ENCODE measurements around the gene ABCA3. TPM values are rescaled to one million over a fixed set of nuclear protein-coding genes. Genes with fewer than 3 reads are reported as not detected.
"Not testable (repeated sequence)": the region's sequence is repeated elsewhere in the genome, so short reads cannot be mapped to it uniquely, and the experiment has no call there.

The ABCA3 gene
- polyA plus RNA-seq (2013, experiment 1 of 2) = 6.5 TPM
- polyA plus RNA-seq (2013, experiment 2 of 2) = 3.7 TPM

GRCh38 chr16:2340564-2341455, at the start of gene ABCA3:
TSS of gene ABCA3 (minus strand) at chr16:2340728. CDS start at chr16:2326466, 14,262 bp downstream.
- H3K9me3 ChIP-seq (ENCODE audit: control insufficient read depth, low read length) = no peaks in the 10 kb centered on the region
- H3K4me3 ChIP-seq (ENCODE audit: extremely low read depth, insufficient read depth, low read length, poor library complexity, severe bottlenecking) = peak within 1 kb of the TSS; percentile 47
- H3K4me1 ChIP-seq (ENCODE audit: control insufficient read depth, insufficient read depth, low read length, poor library complexity, severe bottlenecking) = peaks cover 3% of the 10 kb centered on the region
- WGBS, 2 experiments (ENCODE audit: insufficient coverage in 2 of 2) = 23 to 26% methylated on average over 80 to 99 of the region's 110 CpGs
- no peaks in the 10 kb centered on the region for H3K36me3 ChIP-seq (ENCODE audit: control insufficient read depth, insufficient read depth, low read length)
- H3K27ac ChIP-seq (ENCODE audit: low read depth, low read length, severe bottlenecking) = no peak within 1 kb of the TSS

- no peak overlapping the region for H3K27ac ChIP-seq (ENCODE audit: low read depth, low read length, severe bottlenecking)
- no peak overlapping the region for H3K4me3 ChIP-seq (ENCODE audit: extremely low read depth, insufficient read depth, low read length, poor library complexity, severe bottlenecking)
- H3K9me3 ChIP-seq (ENCODE audit: control insufficient read depth, low read length) = peaks cover 4% of the 10 kb centered on the region
- H3K4me1 ChIP-seq (ENCODE audit: control insufficient read depth, insufficient read depth, low read length, poor library complexity, severe bottlenecking) = no peaks in the 10 kb centered on the region
- WGBS, 2 experiments (ENCODE audit: insufficient coverage in 2 of 2) = 40 to 47% methylated on average over 1 to 2 of the region's 2 CpGs
- H3K36me3 ChIP-seq (ENCODE audit: control insufficient read depth, insufficient read depth, low read length) = no peaks in the 10 kb centered on the region
Measured at GRCh38 chr16:2388875-2389433, 48.4 kb upstream of the ABCA3 start.

- WGBS, 2 experiments (ENCODE audit: insufficient coverage in 2 of 2) = 82 to 96% methylated on average over 2 of the region's 3 CpGs
- Histone ChIP-seq H3K36me3 (ENCODE audit: control insufficient read depth, insufficient read depth, low read length) (no peaks in the 10 kb centered on the region), H3K4me3 (ENCODE audit: extremely low read depth, insufficient read depth, low read length, poor library complexity, severe bottlenecking) (no peak overlapping the region), H3K4me1 (ENCODE audit: control insufficient read depth, insufficient read depth, low read length, poor library complexity, severe bottlenecking) (no peaks in the 10 kb centered on the region), H3K9me3 (ENCODE audit: control insufficient read depth, low read length) (peaks cover 4% of the 10 kb centered on the region), H3K27ac (ENCODE audit: low read depth, low read length, severe bottlenecking) (no peak overlapping the region)
Measured at GRCh38 chr16:2388139-2388874, 47.8 kb upstream of the ABCA3 start.

- WGBS, 2 experiments (ENCODE audit: insufficient coverage in 2 of 2) = 17 to 30% methylated on average over 3 of the region's 3 CpGs
Measured at GRCh38 chr16:2386990-2387389, 46.5 kb upstream of the ABCA3 start.

GRCh38 chr16:2385982-2386381, 45.5 kb upstream of the ABCA3 start:
- not testable (repeated sequence) for H3K9me3 ChIP-seq (ENCODE audit: control insufficient read depth, low read length); H3K36me3 ChIP-seq (ENCODE audit: control insufficient read depth, insufficient read depth, low read length); H3K27ac ChIP-seq (ENCODE audit: low read depth, low read length, severe bottlenecking); H3K4me3 ChIP-seq (ENCODE audit: extremely low read depth, insufficient read depth, low read length, poor library complexity, severe bottlenecking); H3K4me1 ChIP-seq (ENCODE audit: control insufficient read depth, insufficient read depth, low read length, poor library complexity, severe bottlenecking)
- WGBS, 2 experiments (ENCODE audit: insufficient coverage in 2 of 2) = 88 to 91% methylated on average over 15 of the region's 19 CpGs

More at GRCh38 chr16:2386990-2387389, 46.5 kb upstream of the ABCA3 start:
- no peak overlapping the region for H3K27ac ChIP-seq (ENCODE audit: low read depth, low read length, severe bottlenecking)
- no peaks in the 10 kb centered on the region for H3K36me3 ChIP-seq (ENCODE audit: control insufficient read depth, insufficient read depth, low read length)
- H3K9me3 ChIP-seq (ENCODE audit: control insufficient read depth, low read length) = peaks cover 4% of the 10 kb centered on the region
- H3K4me3 ChIP-seq (ENCODE audit: extremely low read depth, insufficient read depth, low read length, poor library complexity, severe bottlenecking) = no peak overlapping the region
- H3K4me1 ChIP-seq (ENCODE audit: control insufficient read depth, insufficient read depth, low read length, poor library complexity, severe bottlenecking) = no peaks in the 10 kb centered on the region

- H3K4me3 ChIP-seq (ENCODE audit: extremely low read depth, insufficient read depth, low read length, poor library complexity, severe bottlenecking) = no peak overlapping the region
- WGBS, 2 experiments (ENCODE audit: insufficient coverage in 2 of 2) = 64 to 100% methylated on average over 1 to 3 of the region's 3 CpGs
Measured at GRCh38 chr16:2385190-2385836, 44.8 kb upstream of the ABCA3 start.

GRCh38 chr16:2384426-2384825, 43.9 kb upstream of the ABCA3 start:
- H3K4me3 ChIP-seq (ENCODE audit: extremely low read depth, insufficient read depth, low read length, poor library complexity, severe bottlenecking) = no peak overlapping the region
- H3K27ac ChIP-seq (ENCODE audit: low read depth, low read length, severe bottlenecking) = no peak overlapping the region
- H3K4me1 ChIP-seq (ENCODE audit: control insufficient read depth, insufficient read depth, low read length, poor library complexity, severe bottlenecking) = no peaks in the 10 kb centered on the region
- H3K9me3 ChIP-seq (ENCODE audit: control insufficient read depth, low read length) = peaks cover 4% of the 10 kb centered on the region
- no peaks in the 10 kb centered on the region for H3K36me3 ChIP-seq (ENCODE audit: control insufficient read depth, insufficient read depth, low read length)
- 70% methylated on average over 2 of the region's 2 CpGs; no CpG with 5 or more reads in 1 of the 2 experiments for WGBS, 2 experiments (ENCODE audit: insufficient coverage in 2 of 2)

More at GRCh38 chr16:2385190-2385836, 44.8 kb upstream of the ABCA3 start:
- H3K4me1 ChIP-seq (ENCODE audit: control insufficient read depth, insufficient read depth, low read length, poor library complexity, severe bottlenecking) = no peaks in the 10 kb centered on the region
- peaks cover 4% of the 10 kb centered on the region for H3K9me3 ChIP-seq (ENCODE audit: control insufficient read depth, low read length)
- H3K27ac ChIP-seq (ENCODE audit: low read depth, low read length, severe bottlenecking) = no peak overlapping the region
- H3K36me3 ChIP-seq (ENCODE audit: control insufficient read depth, insufficient read depth, low read length) = no peaks in the 10 kb centered on the region

GRCh38 chr16:2383501-2383900, 43.0 kb upstream of the ABCA3 start:
- H3K4me3 ChIP-seq (ENCODE audit: extremely low read depth, insufficient read depth, low read length, poor library complexity, severe bottlenecking) = no peak overlapping the region
- H3K27ac ChIP-seq (ENCODE audit: low read depth, low read length, severe bottlenecking) = no peak overlapping the region
- WGBS, 2 experiments (ENCODE audit: insufficient coverage in 2 of 2) = 100% methylated on average over 1 of the region's 1 CpG; no CpG with 5 or more reads in 1 of the 2 experiments
- no peaks in the 10 kb centered on the region for H3K9me3 ChIP-seq (ENCODE audit: control insufficient read depth, low read length)
- H3K36me3 ChIP-seq (ENCODE audit: control insufficient read depth, insufficient read depth, low read length) = no peaks in the 10 kb centered on the region
- no peaks in the 10 kb centered on the region for H3K4me1 ChIP-seq (ENCODE audit: control insufficient read depth, insufficient read depth, low read length, poor library complexity, severe bottlenecking)

GRCh38 chr16:2374644-2375043, 34.1 kb upstream of the ABCA3 start:
- Histone ChIP-seq H3K4me3 (ENCODE audit: extremely low read depth, insufficient read depth, low read length, poor library complexity, severe bottlenecking) (no peak overlapping the region), H3K9me3 (ENCODE audit: control insufficient read depth, low read length) (no peaks in the 10 kb centered on the region), H3K27ac (ENCODE audit: low read depth, low read length, severe bottlenecking) (no peak overlapping the region), H3K36me3 (ENCODE audit: control insufficient read depth, insufficient read depth, low read length) (no peaks in the 10 kb centered on the region), H3K4me1 (ENCODE audit: control insufficient read depth, insufficient read depth, low read length, poor library complexity, severe bottlenecking) (no peaks in the 10 kb centered on the region)
- WGBS, 2 experiments (ENCODE audit: insufficient coverage in 2 of 2) = no CpG with 5 or more reads among the region's 3 CpGs

GRCh38 chr16:2373176-2373575, 32.6 kb upstream of the ABCA3 start:
- no peaks in the 10 kb centered on the region for H3K4me1 ChIP-seq (ENCODE audit: control insufficient read depth, insufficient read depth, low read length, poor library complexity, severe bottlenecking)
- no peaks in the 10 kb centered on the region for H3K36me3 ChIP-seq (ENCODE audit: control insufficient read depth, insufficient read depth, low read length)
- no peaks in the 10 kb centered on the region for H3K9me3 ChIP-seq (ENCODE audit: control insufficient read depth, low read length)
- WGBS, 2 experiments (ENCODE audit: insufficient coverage in 2 of 2) = 84 to 95% methylated on average over 2 of the region's 4 CpGs
- no peak overlapping the region for H3K4me3 ChIP-seq (ENCODE audit: extremely low read depth, insufficient read depth, low read length, poor library complexity, severe bottlenecking)
- H3K27ac ChIP-seq (ENCODE audit: low read depth, low read length, severe bottlenecking) = no peak overlapping the region
